Stimulated activated naive CD8-positive, alpha-beta T cell treated with anti-CD3 and anti-CD28 coated beads, Interleukin-15, Interleukin-2, amounts not matched to agents 100 ng/mL and 50 ng/mL, for 24 hours (primary cell): Measurements from ENCODE around the gene ZMYM5.
"Not testable (repeated sequence)": the region's sequence is repeated elsewhere in the genome, so short reads cannot be mapped to it uniquely, and the experiment has no call there.

ENCODE experiments used
- H3K27ac Mint-ChIP-seq: one replicate; pipeline ENCODE4 v1.8.0; 2021; ENCODE audit warnings: mild to moderate bottlenecking, mixed read lengths
- H3K27me3 Mint-ChIP-seq: one replicate; pipeline ENCODE4 v1.8.0; 2021; ENCODE audit warnings: mixed read lengths
- H3K36me3 Mint-ChIP-seq: one replicate; pipeline ENCODE4 v1.8.0; 2021; ENCODE audit warnings: low read depth, mixed read lengths
- H3K4me1 Mint-ChIP-seq: one replicate; pipeline ENCODE4 v1.8.0; 2021; ENCODE audit warnings: low read depth, mixed read lengths
- H3K4me3 Mint-ChIP-seq: one replicate; pipeline ENCODE4 v1.8.0; 2021; ENCODE audit warnings: mild to moderate bottlenecking, mixed read lengths
- H3K9me3 Mint-ChIP-seq: one replicate; pipeline ENCODE4 v1.8.0; 2021; ENCODE audit warnings: mixed read lengths

The ZMYM5 gene

GRCh38 chr13:19863323-19864023 lies at the start of gene ZMYM5:
TSS of gene ZMYM5 (minus strand) at chr13:19863649. CDS start at chr13:19852180, 11,469 bp downstream.
- Mint-ChIP-seq H3K4me1 (peaks cover 46% of the 10 kb centered on the region), H3K36me3 (peaks cover 11% of the 10 kb centered on the region), H3K4me3 (peak within 1 kb of the TSS; percentile 96), H3K9me3 (no peaks in the 10 kb centered on the region), H3K27me3 (no peaks in the 10 kb centered on the region), H3K27ac (peak within 1 kb of the TSS; percentile 95)

GRCh38 chr13:19910336-19911072 lies 47.1 kb upstream of the ZMYM5 start:
- Mint-ChIP-seq H3K36me3 (no peaks in the 10 kb centered on the region), H3K27me3 (no peaks in the 10 kb centered on the region), H3K4me3 (no peak overlapping the region), H3K27ac (no peak overlapping the region), H3K9me3 (no peaks in the 10 kb centered on the region), H3K4me1 (no peaks in the 10 kb centered on the region)

GRCh38 chr13:19908350-19908986 lies 45.0 kb upstream of the ZMYM5 start:
- H3K27me3 Mint-ChIP-seq: no peaks in the 10 kb centered on the region
- H3K4me3 Mint-ChIP-seq: no peak overlapping the region
- H3K36me3 Mint-ChIP-seq: no peaks in the 10 kb centered on the region
- no peaks in the 10 kb centered on the region for H3K4me1 Mint-ChIP-seq
- H3K27ac Mint-ChIP-seq: no peak overlapping the region
- no peaks in the 10 kb centered on the region for H3K9me3 Mint-ChIP-seq

- H3K36me3 Mint-ChIP-seq, H3K4me1 Mint-ChIP-seq, H3K27me3 Mint-ChIP-seq, H3K9me3 Mint-ChIP-seq, H3K27ac Mint-ChIP-seq, H3K4me3 Mint-ChIP-seq: not testable (repeated sequence)
These were observed 42.2 kb upstream of the ZMYM5 start for GRCh38 chr13:19905487-19906195.

GRCh38 chr13:19890030-19890429 lies 26.6 kb upstream of the ZMYM5 start:
- no peak overlapping the region for H3K27ac Mint-ChIP-seq
- no peaks in the 10 kb centered on the region for H3K27me3 Mint-ChIP-seq
- H3K4me1 Mint-ChIP-seq: no peaks in the 10 kb centered on the region
- H3K9me3 Mint-ChIP-seq: no peaks in the 10 kb centered on the region
- H3K36me3 Mint-ChIP-seq: no peaks in the 10 kb centered on the region
- H3K4me3 Mint-ChIP-seq: no peak overlapping the region

GRCh38 chr13:19888799-19889198 lies 25.4 kb upstream of the ZMYM5 start:
- no peaks in the 10 kb centered on the region for H3K9me3 Mint-ChIP-seq

GRCh38 chr13:19882231-19882630 lies 18.8 kb upstream of the ZMYM5 start:
- Mint-ChIP-seq H3K27ac (no peak overlapping the region), H3K27me3 (no peaks in the 10 kb centered on the region), H3K36me3 (no peaks in the 10 kb centered on the region), H3K9me3 (no peaks in the 10 kb centered on the region), H3K4me3 (no peak overlapping the region), H3K4me1 (no peaks in the 10 kb centered on the region)

More at GRCh38 chr13:19888799-19889198, 25.4 kb upstream of the ZMYM5 start:
- Mint-ChIP-seq H3K36me3 (no peaks in the 10 kb centered on the region), H3K27me3 (no peaks in the 10 kb centered on the region), H3K27ac (no peak overlapping the region), H3K4me1 (no peaks in the 10 kb centered on the region), H3K4me3 (no peak overlapping the region)

- H3K27me3 Mint-ChIP-seq: no peaks in the 10 kb centered on the region
- no peaks in the 10 kb centered on the region for H3K9me3 Mint-ChIP-seq
- H3K27ac Mint-ChIP-seq: no peak overlapping the region
- no peak overlapping the region for H3K4me3 Mint-ChIP-seq
- no peaks in the 10 kb centered on the region for H3K36me3 Mint-ChIP-seq
- H3K4me1 Mint-ChIP-seq: no peaks in the 10 kb centered on the region
These were observed 18.2 kb upstream of the ZMYM5 start for GRCh38 chr13:19881641-19882040.

GRCh38 chr13:19864746-19865309 lies 1.4 kb upstream of the ZMYM5 start:
- no peaks in the 10 kb centered on the region for H3K27me3 Mint-ChIP-seq
- peak overlapping the region; percentile 96 for H3K4me3 Mint-ChIP-seq
- no peaks in the 10 kb centered on the region for H3K9me3 Mint-ChIP-seq
- H3K4me1 Mint-ChIP-seq: peaks cover 37% of the 10 kb centered on the region
- H3K27ac Mint-ChIP-seq: peak overlapping the region; percentile 95
- no peaks in the 10 kb centered on the region for H3K36me3 Mint-ChIP-seq

- Mint-ChIP-seq H3K27me3 (no peaks in the 10 kb centered on the region), H3K4me3 (peak overlapping the region; percentile 96), H3K27ac (peak overlapping the region; percentile 95), H3K4me1 (peaks cover 39% of the 10 kb centered on the region), H3K9me3 (no peaks in the 10 kb centered on the region), H3K36me3 (peaks cover 3% of the 10 kb centered on the region)
These were observed 736 bp upstream of the ZMYM5 start for GRCh38 chr13:19864024-19864745.

- Mint-ChIP-seq H3K4me1 (peaks cover 42% of the 10 kb centered on the region), H3K9me3 (no peaks in the 10 kb centered on the region), H3K27ac (peak overlapping the region; percentile 95), H3K27me3 (no peaks in the 10 kb centered on the region), H3K36me3 (peaks cover 15% of the 10 kb centered on the region), H3K4me3 (peak overlapping the region; percentile 96)
These were observed 752 bp downstream of the ZMYM5 start for GRCh38 chr13:19862481-19863313.

GRCh38 chr13:19861762-19862161 lies 1.7 kb downstream of the ZMYM5 start:
- Mint-ChIP-seq H3K4me1 (peaks cover 48% of the 10 kb centered on the region), H3K27me3 (no peaks in the 10 kb centered on the region), H3K4me3 (peak overlapping the region; percentile 96), H3K9me3 (no peaks in the 10 kb centered on the region), H3K27ac (peak overlapping the region; percentile 95), H3K36me3 (peaks cover 21% of the 10 kb centered on the region)

GRCh38 chr13:19860884-19861655 lies 2.4 kb downstream of the ZMYM5 start:
- H3K4me1 Mint-ChIP-seq: peaks cover 48% of the 10 kb centered on the region
- no peaks in the 10 kb centered on the region for H3K27me3 Mint-ChIP-seq
- H3K4me3 Mint-ChIP-seq: peak overlapping the region; percentile 96
- peak overlapping the region; percentile 95 for H3K27ac Mint-ChIP-seq
- peaks cover 21% of the 10 kb centered on the region for H3K36me3 Mint-ChIP-seq
- H3K9me3 Mint-ChIP-seq: no peaks in the 10 kb centered on the region
